Esophagus muscularis mucosa (tissue), 4 donors: ENCODE measurements around the gene STPG2. TPM values are rescaled to one million over a fixed set of nuclear protein-coding genes. Genes with fewer than 3 reads are reported as not detected.

Experiments used
- DNase-seq: peaks from one replicate; pipeline ENCODE4 v3.0.0-alpha.2; 2017; ENCODE audit errors: extremely low spot score
- H3K27ac ChIP-seq, 4 donors: fragments of 200-600 bp; sonication (generic); replicated peaks in 1 of 4; 1 replicate in 3 of 4; 2 replicates in 1 of 4; pipeline ENCODE4 v1.5.1; 2016 to 2019; ENCODE audit warnings: mild to moderate bottlenecking in 1 of 4
- H3K27me3 ChIP-seq, 4 donors: fragments of 200-600 bp; sonication (generic); one replicate each; pipeline versions ENCODE4 v1.5.1 to v1.6.0; 2016 to 2019
- H3K36me3 ChIP-seq, 4 donors: fragments of 200-600 bp; sonication (generic); one replicate each; pipeline ENCODE4 v1.5.1; 2016 to 2019
- H3K4me1 ChIP-seq, 4 donors: fragments of 200-600 bp; sonication (generic); one replicate each; pipeline ENCODE4 v1.5.1; 2016 to 2019
- H3K4me3 ChIP-seq, 4 donors: fragments of 200-600 bp; sonication (generic); 1 replicate in 2 of 4; 2 replicates in 2 of 4; pipeline ENCODE4 v1.5.1; 2016 to 2019; ENCODE audit warnings: mild to moderate bottlenecking in 4 of 4, moderate library complexity in 1 of 4
- H3K9me3 ChIP-seq, 4 donors: fragments of 200-600 bp; sonication (generic); 1 replicate in 3 of 4; 2 replicates in 1 of 4; pipeline ENCODE4 v1.5.1; 2016 to 2019
- CTCF ChIP-seq, 3 experiments: fragments of 200-600 bp in 2 of 3; fragments of 450-650 bp in 1 of 3; sonication (generic) in 2 of 3; IDR thresholded peaks; one replicate each; pipeline ENCODE4 v1.5.1; 2017 to 2019; ENCODE audit warnings: antibody characterized with exemption in 3 of 3, mild to moderate bottlenecking in 2 of 3, moderate library complexity in 1 of 3
- EP300 ChIP-seq: sonication (generic); formaldehyde crosslinking; IDR thresholded peaks from one replicate; pipeline ENCODE4 v1.6.1; 2017; ENCODE audit warnings: antibody characterized with exemption
- POLR2A ChIP-seq: fragments of 450-650 bp; IDR thresholded peaks from one replicate; pipeline ENCODE4 v1.6.1; 2017; ENCODE audit warnings: antibody characterized with exemption, moderate library complexity, mild to moderate bottlenecking, low read depth
- POLR2AphosphoS5 ChIP-seq, 2 donors: sonication (generic); formaldehyde crosslinking; IDR thresholded peaks; one replicate each; pipeline ENCODE4 v1.6.1; 2017; ENCODE audit warnings: antibody characterized with exemption in 2 of 2
- WGBS: methylation state at CpG from one replicate; pipeline ENCODE4 v1.1.5; 2018; 5-methylcytosine and 5-hydroxymethylcytosine counted together
- intact Hi-C: fragments of 100-400 bp; cut with DNase I; formaldehyde crosslinking; loops from one replicate; pipeline ENCODE4 v1.15.1; 2023
- total RNA-seq, 4 donors: library from RNA; depleted of rRNA; stranded (reverse); fragments of >200 nt; gene quantifications; one replicate each; pipeline versions ENCODE4 v1.1.0 to v1.2.1, GENCODE V29; 2016

The STPG2 gene
- total RNA-seq, 4 donors from 2014 or later, result 0.17 to 0.26 TPM; not detected in 2

DNA sequence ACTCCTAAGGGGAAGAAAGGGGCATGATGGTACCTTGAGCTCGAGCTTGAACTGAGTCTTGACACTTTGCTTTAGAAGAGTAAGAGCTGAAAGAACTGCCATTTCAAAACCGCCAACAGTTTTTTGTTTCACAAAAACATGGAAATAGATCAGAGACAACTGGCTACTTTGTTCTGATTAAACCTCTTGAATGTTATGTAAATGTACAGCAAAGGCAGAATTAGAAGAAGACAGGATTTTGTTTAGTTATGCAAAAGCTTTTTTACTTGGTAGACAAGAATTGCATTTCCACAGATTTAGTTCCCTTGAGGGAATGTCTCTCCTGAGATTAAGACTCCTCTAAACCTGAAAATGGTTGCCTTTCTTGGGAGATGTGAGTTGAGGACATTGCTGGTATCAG is 33.3 kb upstream of the STPG2 start:
- Histone ChIP-seq H3K9me3 (no peaks in the 10 kb centered on the region), H3K27ac (no peak overlapping the region), H3K4me3 (no peak overlapping the region), H3K36me3 (no peaks in the 10 kb centered on the region), H3K4me1 (no peaks in the 10 kb centered on the region), H3K27me3 (no peaks in the 10 kb centered on the region)
- 83% methylated on average over 2 of the region's 2 CpGs for WGBS
- intact Hi-C loops, result no loop called here
- TF ChIP-seq POLR2A (no peak), EP300 (no peak)
- DNase-seq, result no peak

DNA sequence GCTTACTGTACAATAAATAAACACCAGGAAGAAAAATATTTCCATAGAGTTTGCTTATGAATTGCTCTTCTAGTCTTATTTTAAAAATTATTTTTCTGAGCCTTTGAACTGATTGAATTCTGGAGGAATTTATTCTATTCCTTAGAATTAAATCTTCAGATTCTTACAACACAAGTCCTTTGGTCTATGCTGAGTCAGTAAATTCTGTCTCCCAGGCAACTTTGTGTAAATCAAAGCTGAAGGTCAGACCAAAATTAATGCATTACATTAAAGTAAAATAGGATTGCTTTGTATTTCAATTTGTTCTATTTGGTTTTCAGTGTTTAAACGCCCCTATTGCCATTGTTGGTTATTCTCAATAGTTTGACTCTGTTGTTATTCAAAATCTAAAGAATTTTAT is 26.8 kb upstream of the STPG2 start:
- 62% methylated on average over 1 of the region's 1 CpG for WGBS
- H3K4me1 ChIP-seq, result no peaks in the 10 kb centered on the region

GRCh38 chr4:98166731-98167041 is 23.4 kb upstream of the STPG2 start:
- Histone ChIP-seq H3K9me3 (no peaks in the 10 kb centered on the region), H3K4me3 (no peak overlapping the region), H3K27ac (no peak overlapping the region), H3K4me1 (no peaks in the 10 kb centered on the region), H3K27me3 (no peaks in the 10 kb centered on the region), H3K36me3 (no peaks in the 10 kb centered on the region)
- DNase-seq, result no peak
- intact Hi-C loops, result no loop called here
- WGBS, result 93% methylated on average over 2 of the region's 2 CpGs
- TF ChIP-seq POLR2AphosphoS5 (IDR thresholded peaks at IDR 0.05) (no peak), CTCF (IDR thresholded peaks at IDR 0.05) (no peak), EP300 (no peak), POLR2A (no peak)

More for the DNA sequence above, 26.8 kb upstream of the STPG2 start:
- Histone ChIP-seq H3K27ac (no peak overlapping the region), H3K27me3 (no peaks in the 10 kb centered on the region), H3K9me3 (no peaks in the 10 kb centered on the region), H3K4me3 (no peak overlapping the region), H3K36me3 (no peaks in the 10 kb centered on the region)
- intact Hi-C loops, result no loop called here
- DNase-seq, result no peak
- TF ChIP-seq POLR2AphosphoS5 (IDR thresholded peaks at IDR 0.05) (no peak), POLR2A (no peak), CTCF (IDR thresholded peaks at IDR 0.05) (no peak), EP300 (no peak)

DNA sequence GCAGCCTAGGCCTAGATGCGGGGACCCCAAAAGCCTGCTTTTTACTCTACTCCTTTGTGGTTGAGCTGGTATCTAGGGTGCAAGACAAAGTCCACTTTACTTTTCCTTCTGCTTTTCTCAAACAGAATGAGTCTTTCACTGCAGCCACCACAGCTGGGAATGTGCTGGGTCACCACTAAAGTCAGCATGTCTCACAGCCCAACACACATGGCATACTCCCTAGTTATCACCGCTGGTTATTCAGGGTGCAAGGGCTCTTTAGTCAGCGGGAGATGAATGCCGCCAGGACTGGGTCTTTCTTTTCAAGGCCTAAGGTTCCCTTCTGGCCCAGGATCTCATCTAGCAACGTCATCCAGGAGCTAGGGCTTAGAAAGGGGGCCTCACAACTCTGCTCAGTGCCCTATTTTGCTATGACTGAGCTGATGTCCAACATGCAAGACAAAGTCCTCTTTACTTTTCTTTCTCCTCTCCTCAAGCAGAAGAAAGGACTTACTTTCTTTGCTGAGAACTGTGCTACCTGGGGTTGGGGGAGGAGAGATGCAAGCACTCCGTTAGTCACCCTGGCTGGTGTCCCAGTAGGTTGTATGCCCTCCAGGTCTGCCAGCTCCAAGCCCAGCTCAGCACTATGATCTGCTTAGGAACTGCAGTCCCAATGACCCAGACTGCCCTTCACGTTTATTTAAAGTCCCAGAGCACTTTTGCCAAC is 22.9 kb upstream of the STPG2 start:
- H3K27me3 ChIP-seq, result no peaks in the 10 kb centered on the region
- no peak overlapping the region for H3K27ac ChIP-seq
- no peak overlapping the region for H3K4me3 ChIP-seq
- no peak for TF ChIP-seq POLR2AphosphoS5 (IDR thresholded peaks at IDR 0.05)
- no peak for TF ChIP-seq CTCF (IDR thresholded peaks at IDR 0.05)
- TF ChIP-seq POLR2A, result no peak
- TF ChIP-seq EP300, result no peak
- DNase-seq, result no peak
- intact Hi-C loops, result no loop called here
- no peaks in the 10 kb centered on the region for H3K4me1 ChIP-seq
- H3K36me3 ChIP-seq, result no peaks in the 10 kb centered on the region
- no peaks in the 10 kb centered on the region for H3K9me3 ChIP-seq
- 88% methylated on average over 6 of the region's 7 CpGs for WGBS

DNA sequence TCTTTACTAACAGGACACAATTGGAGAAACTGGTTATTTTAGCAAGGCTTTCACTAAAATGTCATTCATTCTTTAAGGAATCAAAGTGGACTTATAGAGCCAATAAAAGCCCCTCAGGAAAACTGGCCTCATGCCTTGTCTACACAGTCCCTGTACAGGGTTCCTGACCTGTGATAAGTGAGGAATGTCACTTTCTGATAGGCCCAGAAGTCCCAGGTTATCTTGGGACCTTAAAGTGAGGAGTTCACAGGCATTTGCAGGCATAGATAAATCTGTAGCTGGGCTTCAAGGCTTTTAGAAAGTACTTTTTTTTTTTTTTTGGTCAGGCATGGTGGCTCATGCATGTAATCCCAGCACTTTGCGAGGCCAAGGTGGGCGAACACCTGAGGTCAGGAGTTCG is 19.4 kb upstream of the STPG2 start:
- WGBS, result 98% methylated on average over 3 of the region's 3 CpGs
- no peak overlapping the region for H3K4me3 ChIP-seq
- H3K27ac ChIP-seq, result no peak overlapping the region
- no peak for TF ChIP-seq EP300
- no peak for TF ChIP-seq POLR2AphosphoS5 (IDR thresholded peaks at IDR 0.05)
- TF ChIP-seq POLR2A, result no peak
- TF ChIP-seq CTCF (IDR thresholded peaks at IDR 0.05), result no peak
- no peaks in the 10 kb centered on the region for H3K4me1 ChIP-seq
- H3K27me3 ChIP-seq, result no peaks in the 10 kb centered on the region
- no peak for DNase-seq
- H3K9me3 ChIP-seq, result no peaks in the 10 kb centered on the region
- H3K36me3 ChIP-seq, result no peaks in the 10 kb centered on the region
- intact Hi-C loops, result no loop called here
